ENCODE measurements around the gene CFAP161. TPM values are rescaled to one million over a fixed set of nuclear protein-coding genes. Genes with fewer than 3 reads are reported as not detected.
A peak's percentile ranks its signal among the peaks of the same experiment; 100 is the strongest.

Gene CFAP161
- total RNA-seq, 1 experiment from 2014 or later = not detected

DNA sequence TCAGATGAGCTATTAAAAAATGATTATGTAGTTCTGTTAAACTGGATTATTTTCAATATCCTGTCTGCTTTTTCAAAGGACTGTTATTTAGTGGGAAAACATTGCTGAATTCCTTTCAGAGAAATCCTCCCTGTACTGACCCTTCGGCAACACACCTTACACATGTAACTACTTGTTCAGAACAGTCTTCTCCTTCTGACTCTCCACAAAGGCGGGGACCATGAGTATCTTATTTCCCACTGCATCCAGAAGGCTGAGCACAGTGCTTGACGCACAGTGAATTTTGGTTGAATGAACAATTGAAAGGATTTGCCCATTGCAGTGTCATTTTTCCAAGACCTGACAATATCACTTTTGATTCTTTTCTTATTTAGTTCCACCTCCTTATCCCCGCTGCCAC lies 23.1 kb upstream of the CFAP161 start:
- no TSS peak for BruUV-seq (replicated peaks)

GRCh38 chr15:81111510-81112470 lies 22.3 kb upstream of the CFAP161 start:
- Mint-ChIP-seq H3K36me3 (ENCODE audit: insufficient read depth, unreplicated experiment) (no peaks in the 10 kb centered on the region), H3K27ac (ENCODE audit: low read depth, unreplicated experiment) (no peak overlapping the region), H3K4me3 (ENCODE audit: unreplicated experiment) (peak overlapping the region; percentile 0), H3K4me1 (ENCODE audit: insufficient read depth, unreplicated experiment) (peaks cover 28% of the 10 kb centered on the region), H3K27me3 (ENCODE audit: insufficient read depth, unreplicated experiment) (no peaks in the 10 kb centered on the region), H3K9me3 (ENCODE audit: unreplicated experiment) (no peaks in the 10 kb centered on the region)
- POLR2A ChIA-PET = interaction anchor here (0.6 to 1.4 kb wide), 6 partner anchors 10 to 188 kb away, joined by 3 to 4 read pairs (median 3); no protein-coding TSS in a partner anchor
- no TSS peak for BruUV-seq (replicated peaks)
- intact Hi-C loops (cut with micrococcal nuclease) = loop anchor here (1.0 kb wide), 1 partner anchor 155 kb away; no protein-coding TSS in a partner anchor
- peak; percentile 60 for DNase-seq (ENCODE audit: unreplicated experiment)
- TF ChIP-seq, protein P1, sequence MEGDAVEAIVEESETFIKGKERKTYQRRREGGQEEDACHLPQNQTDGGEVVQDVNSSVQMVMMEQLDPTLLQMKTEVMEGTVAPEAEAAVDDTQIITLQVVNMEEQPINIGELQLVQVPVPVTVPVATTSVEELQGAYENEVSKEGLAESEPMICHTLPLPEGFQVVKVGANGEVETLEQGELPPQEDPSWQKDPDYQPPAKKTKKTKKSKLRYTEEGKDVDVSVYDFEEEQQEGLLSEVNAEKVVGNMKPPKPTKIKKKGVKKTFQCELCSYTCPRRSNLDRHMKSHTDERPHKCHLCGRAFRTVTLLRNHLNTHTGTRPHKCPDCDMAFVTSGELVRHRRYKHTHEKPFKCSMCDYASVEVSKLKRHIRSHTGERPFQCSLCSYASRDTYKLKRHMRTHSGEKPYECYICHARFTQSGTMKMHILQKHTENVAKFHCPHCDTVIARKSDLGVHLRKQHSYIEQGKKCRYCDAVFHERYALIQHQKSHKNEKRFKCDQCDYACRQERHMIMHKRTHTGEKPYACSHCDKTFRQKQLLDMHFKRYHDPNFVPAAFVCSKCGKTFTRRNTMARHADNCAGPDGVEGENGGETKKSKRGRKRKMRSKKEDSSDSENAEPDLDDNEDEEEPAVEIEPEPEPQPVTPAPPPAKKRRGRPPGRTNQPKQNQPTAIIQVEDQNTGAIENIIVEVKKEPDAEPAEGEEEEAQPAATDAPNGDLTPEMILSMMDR (IDR thresholded peaks at IDR 0.05; ENCODE audit: unreplicated experiment) = no peak
- CTCF ChIA-PET = interaction anchor here (0.8 to 16.9 kb wide), 3 partner anchors 44 to 289 kb away, joined by 4 to 459 read pairs (median 23); no protein-coding TSS in a partner anchor

More for the DNA sequence above, 23.1 kb upstream of the CFAP161 start:
- Mint-ChIP-seq H3K4me3 (ENCODE audit: unreplicated experiment) (no peak overlapping the region), H3K27ac (ENCODE audit: low read depth, unreplicated experiment) (no peak overlapping the region), H3K27me3 (ENCODE audit: insufficient read depth, unreplicated experiment) (no peaks in the 10 kb centered on the region), H3K4me1 (ENCODE audit: insufficient read depth, unreplicated experiment) (peaks cover 31% of the 10 kb centered on the region), H3K36me3 (ENCODE audit: insufficient read depth, unreplicated experiment) (no peaks in the 10 kb centered on the region), H3K9me3 (ENCODE audit: unreplicated experiment) (no peaks in the 10 kb centered on the region)
- intact Hi-C loops (cut with micrococcal nuclease) = loop anchor here (1.0 kb wide), 1 partner anchor 155 kb away; no protein-coding TSS in a partner anchor
- ChIA-PET CTCF (interaction anchor here (0.8 to 16.9 kb wide), 3 partner anchors 45 to 290 kb away, joined by 4 to 459 read pairs (median 23); no protein-coding TSS in a partner anchor), POLR2A (interaction anchor here (0.6 to 1.4 kb wide), 2 partner anchors 155 to 162 kb away, joined by 3 to 4 read pairs; no protein-coding TSS in a partner anchor)
- DNase-seq (ENCODE audit: unreplicated experiment) = peak; percentile 71
- TF ChIP-seq, protein P1 (IDR thresholded peaks at IDR 0.05; ENCODE audit: unreplicated experiment) = no peak

GRCh38 chr15:81113204-81113657 lies 20.8 kb upstream of the CFAP161 start:
- no peak overlapping the region for H3K27ac Mint-ChIP-seq (ENCODE audit: low read depth, unreplicated experiment)
- BruUV-seq (replicated peaks) = no TSS peak
- peaks cover 8% of the 10 kb centered on the region for H3K9me3 Mint-ChIP-seq (ENCODE audit: unreplicated experiment)
- TF ChIP-seq, protein P1 (IDR thresholded peaks at IDR 0.05; ENCODE audit: unreplicated experiment) = no peak
- no peak for DNase-seq (ENCODE audit: unreplicated experiment)
- no peaks in the 10 kb centered on the region for H3K36me3 Mint-ChIP-seq (ENCODE audit: insufficient read depth, unreplicated experiment)
- no peaks in the 10 kb centered on the region for H3K27me3 Mint-ChIP-seq (ENCODE audit: insufficient read depth, unreplicated experiment)
- intact Hi-C loops (cut with micrococcal nuclease) = no loop called here
- H3K4me1 Mint-ChIP-seq (ENCODE audit: insufficient read depth, unreplicated experiment) = peaks cover 38% of the 10 kb centered on the region
- H3K4me3 Mint-ChIP-seq (ENCODE audit: unreplicated experiment) = no peak overlapping the region
- ChIA-PET CTCF (interaction anchor here (16.9 kb wide), 1 partner anchor 154 kb away, joined by 459 read pairs; no protein-coding TSS in a partner anchor), POLR2A (interaction anchor here (0.6 kb wide), 2 partner anchors 10 to 70 kb away, joined by 3 read pairs; no protein-coding TSS in a partner anchor)

DNA sequence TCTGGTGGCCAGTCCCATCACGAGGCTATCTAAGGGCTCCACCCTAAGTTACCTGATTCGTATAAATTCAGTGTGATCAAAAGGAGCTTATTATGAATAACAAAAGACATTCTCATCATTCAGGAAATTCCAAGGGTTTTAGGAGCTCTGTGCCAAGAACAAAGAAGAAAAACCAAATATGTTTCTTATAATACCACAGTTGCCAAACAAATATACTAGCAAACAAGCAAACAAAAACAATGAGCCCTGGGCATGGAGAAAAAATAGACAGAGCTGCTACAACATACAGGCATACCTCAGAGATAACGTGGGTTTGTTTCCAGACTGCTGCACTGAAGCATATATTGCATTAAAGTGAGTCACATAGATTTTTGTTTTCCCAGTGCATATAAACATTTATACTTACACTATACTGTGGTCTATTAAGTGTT lies 20.2 kb upstream of the CFAP161 start:
- intact Hi-C loops (cut with micrococcal nuclease) = no loop called here
- no peak overlapping the region for H3K4me3 Mint-ChIP-seq (ENCODE audit: unreplicated experiment)
- no peak overlapping the region for H3K27ac Mint-ChIP-seq (ENCODE audit: low read depth, unreplicated experiment)
- peaks cover 8% of the 10 kb centered on the region for H3K9me3 Mint-ChIP-seq (ENCODE audit: unreplicated experiment)
- BruUV-seq (replicated peaks) = no TSS peak
- TF ChIP-seq, protein P1 (IDR thresholded peaks at IDR 0.05; ENCODE audit: unreplicated experiment) = no peak
- peaks cover 38% of the 10 kb centered on the region for H3K4me1 Mint-ChIP-seq (ENCODE audit: insufficient read depth, unreplicated experiment)
- ChIA-PET CTCF (interaction anchor here (16.9 kb wide), 1 partner anchor 154 kb away, joined by 459 read pairs; no protein-coding TSS in a partner anchor), POLR2A (interaction anchor here (0.6 kb wide), 2 partner anchors 9 to 70 kb away, joined by 3 read pairs; no protein-coding TSS in a partner anchor)
- no peak for DNase-seq (ENCODE audit: unreplicated experiment)
- no peaks in the 10 kb centered on the region for H3K27me3 Mint-ChIP-seq (ENCODE audit: insufficient read depth, unreplicated experiment)
- H3K36me3 Mint-ChIP-seq (ENCODE audit: insufficient read depth, unreplicated experiment) = no peaks in the 10 kb centered on the region

Data from MCF 10A (cell line).